RWPE2 (cell line): ENCODE results near the gene BBX.

Experiments
- ATAC-seq: fragments of 200-7000 bp; cut with Tn5 transposase; 3 replicates; pipeline ENCODE4 v1.9.1; 2021; ENCODE audit warnings: low read depth
- DNase-seq: peaks from one replicate; pipeline ENCODE4 v3.0.0-alpha.2; 2020; ENCODE audit warnings: low spot score
- H3K27ac ChIP-seq: fragments of 450-650 bp; 2 replicates; pipeline ENCODE4 v1.5.1; 2017; ENCODE audit warnings: mild to moderate bottlenecking; ENCODE audit not compliant: poor library complexity, severe bottlenecking
- H3K27me3 ChIP-seq: fragments of 250-450 bp; sonication (Bioruptor Pico); 2 replicates; pipeline ENCODE4 v1.5.1; 2021; ENCODE audit warnings: mild to moderate bottlenecking, moderate library complexity; ENCODE audit not compliant: insufficient read depth, poor library complexity, severe bottlenecking
- H3K36me3 ChIP-seq: fragments of 250-450 bp; sonication (Bioruptor Pico); 2 replicates; pipeline ENCODE4 v1.5.1; 2020; ENCODE audit warnings: low read depth, mild to moderate bottlenecking, moderate library complexity
- H3K4me1 ChIP-seq: fragments of 250-450 bp; sonication (Bioruptor Pico); 2 replicates; pipeline ENCODE4 v1.5.1; 2021; ENCODE audit warnings: mild to moderate bottlenecking, moderate library complexity; ENCODE audit not compliant: insufficient read depth, poor library complexity, severe bottlenecking
- H3K4me3 ChIP-seq: fragments of 250-450 bp; sonication (Bioruptor Pico); 2 replicates; pipeline ENCODE4 v1.5.1; 2021; ENCODE audit warnings: mild to moderate bottlenecking, moderate library complexity; ENCODE audit not compliant: severe bottlenecking
- H3K9me3 ChIP-seq: fragments of 250-450 bp; sonication (Bioruptor Pico); 2 replicates; pipeline ENCODE4 v1.5.1; 2021; ENCODE audit warnings: mild to moderate bottlenecking, moderate library complexity; ENCODE audit not compliant: severe bottlenecking
- CTCF ChIP-seq: fragments of 450-650 bp; IDR thresholded peaks from one replicate; pipeline ENCODE4 v1.5.1; 2017; ENCODE audit warnings: mild to moderate bottlenecking, moderate library complexity; ENCODE audit not compliant: poor library complexity, severe bottlenecking

The BBX gene

DNA sequence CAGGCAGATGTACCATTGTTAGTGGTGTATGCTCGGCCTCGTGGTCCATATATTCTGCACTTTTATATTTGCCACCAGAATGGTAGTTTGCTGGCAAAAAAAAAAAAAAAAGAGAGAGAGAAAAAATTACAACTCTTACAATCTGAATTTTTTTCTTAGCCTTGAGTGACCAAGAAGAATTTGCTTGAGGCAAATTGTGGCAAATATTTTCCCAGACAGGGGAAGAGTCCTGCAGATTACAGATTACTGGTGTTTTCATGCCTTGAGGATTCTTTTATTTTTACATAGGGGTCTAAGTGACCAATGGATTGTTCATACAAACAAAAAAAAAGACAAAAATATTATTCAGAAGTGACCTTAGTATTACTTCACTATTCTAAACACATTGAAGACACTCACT lies 283.3 kb downstream of the BBX start:
- Histone ChIP-seq H3K27me3 (no peaks in the 10 kb centered on the region), H3K9me3 (no peaks in the 10 kb centered on the region), H3K4me3 (no peak overlapping the region), H3K36me3 (peaks cover 52% of the 10 kb centered on the region), H3K4me1 (no peaks in the 10 kb centered on the region), H3K27ac (no peak overlapping the region)
- ATAC-seq (no peak), DNase-seq (no peak)
- no peak for TF ChIP-seq CTCF

- DNase-seq = no peak
- Histone ChIP-seq H3K4me1 (no peaks in the 10 kb centered on the region), H3K36me3 (peaks cover 47% of the 10 kb centered on the region), H3K27ac (no peak overlapping the region), H3K4me3 (no peak overlapping the region), H3K27me3 (no peaks in the 10 kb centered on the region), H3K9me3 (no peaks in the 10 kb centered on the region)
- ATAC-seq = no peak
- no peak for TF ChIP-seq CTCF
These were observed 283.8 kb downstream of the BBX start for GRCh38 chr3:107806536-107806935.

- no peaks in the 10 kb centered on the region for H3K27me3 ChIP-seq
- H3K4me3 ChIP-seq = no peak overlapping the region
- no peak for TF ChIP-seq CTCF
- H3K27ac ChIP-seq = no peak overlapping the region
- peaks cover 13% of the 10 kb centered on the region for H3K36me3 ChIP-seq
- no peak for ATAC-seq
- DNase-seq = no peak
- no peaks in the 10 kb centered on the region for H3K4me1 ChIP-seq
- H3K9me3 ChIP-seq = no peaks in the 10 kb centered on the region
These were observed 287.7 kb downstream of the BBX start for GRCh38 chr3:107810171-107811071.

DNA sequence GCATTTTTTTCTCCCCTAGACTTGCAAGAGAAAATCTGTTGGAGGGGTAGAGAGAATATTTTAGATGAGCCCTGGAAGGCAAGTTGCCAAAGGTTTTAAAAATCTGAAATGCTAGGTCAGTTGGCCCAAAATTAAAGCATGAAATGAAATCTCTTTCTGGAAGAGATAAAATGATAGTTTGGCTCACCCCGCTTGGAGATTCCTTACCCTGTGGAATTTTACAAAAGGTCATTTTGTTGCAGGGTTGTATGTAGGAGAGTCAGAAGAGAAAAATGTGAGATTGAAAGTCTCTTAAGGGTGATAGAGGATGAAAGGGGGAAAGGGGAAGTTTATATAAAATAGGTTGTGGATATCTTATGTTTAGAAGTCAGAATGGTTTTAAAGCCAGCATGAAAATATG lies 290.3 kb downstream of the BBX start:
- Histone ChIP-seq H3K9me3 (no peaks in the 10 kb centered on the region), H3K4me1 (no peaks in the 10 kb centered on the region), H3K27me3 (no peaks in the 10 kb centered on the region), H3K27ac (no peak overlapping the region), H3K36me3 (no peaks in the 10 kb centered on the region; the same call in 1 of the 2 replicates), H3K4me3 (no peak overlapping the region)
- ATAC-seq (no peak), DNase-seq (no peak)
- no peak for TF ChIP-seq CTCF

GRCh38 chr3:107816107-107816506 lies 293.3 kb downstream of the BBX start:
- no peaks in the 10 kb centered on the region for H3K4me1 ChIP-seq
- no peaks in the 10 kb centered on the region for H3K9me3 ChIP-seq
- DNase-seq = no peak
- H3K27ac ChIP-seq = no peak overlapping the region
- ATAC-seq = no peak
- H3K27me3 ChIP-seq = no peaks in the 10 kb centered on the region
- no peaks in the 10 kb centered on the region for H3K36me3 ChIP-seq
- H3K4me3 ChIP-seq = no peak overlapping the region
- TF ChIP-seq CTCF = no peak
